CD4-positive, alpha-beta T cell treated with Interleukin-15 for 4 hours (primary cell): ENCODE measurements around the gene FBXL17.

Experiments
- DNase-seq: peaks from one replicate; pipeline ENCODE4 v3.0.0-alpha.2; 2020; ENCODE audit warnings: low spot score

Gene FBXL17

GRCh38 chr5:107990881-107991810 lies 390.8 kb downstream of the FBXL17 start:
- DNase-seq = no peak

GRCh38 chr5:107985144-107985543 lies 396.8 kb downstream of the FBXL17 start:
- no peak for DNase-seq

GRCh38 chr5:107982703-107983425 lies 399.0 kb downstream of the FBXL17 start:
- DNase-seq = no peak

- DNase-seq = no peak
These were observed 400.8 kb downstream of the FBXL17 start for GRCh38 chr5:107980923-107981692.

- peak; percentile 11 for DNase-seq
These were observed 402.0 kb downstream of the FBXL17 start for GRCh38 chr5:107979900-107980299.

- DNase-seq = no peak
These were observed 402.6 kb downstream of the FBXL17 start for GRCh38 chr5:107979291-107979690.

- no peak for DNase-seq
These were observed 404.3 kb downstream of the FBXL17 start for GRCh38 chr5:107977550-107978071.

- no peak for DNase-seq
These were observed 406.3 kb downstream of the FBXL17 start for GRCh38 chr5:107975568-107975967.

- DNase-seq = no peak
These were observed 410.1 kb downstream of the FBXL17 start for GRCh38 chr5:107971846-107972245.

- no peak for DNase-seq
These were observed 412.1 kb downstream of the FBXL17 start for GRCh38 chr5:107969847-107970246.

GRCh38 chr5:107968998-107969397 lies 412.9 kb downstream of the FBXL17 start:
- DNase-seq = no peak

- no peak for DNase-seq
These were observed 413.5 kb downstream of the FBXL17 start for GRCh38 chr5:107968406-107968843.

GRCh38 chr5:107966201-107966600 lies 415.7 kb downstream of the FBXL17 start:
- no peak for DNase-seq

- no peak for DNase-seq
These were observed 417.2 kb downstream of the FBXL17 start for GRCh38 chr5:107964722-107965121.

- DNase-seq = no peak
These were observed 422.2 kb downstream of the FBXL17 start for GRCh38 chr5:107959573-107960279.

GRCh38 chr5:107958861-107959260 lies 423.0 kb downstream of the FBXL17 start:
- DNase-seq = no peak

- DNase-seq = no peak
These were observed 423.5 kb downstream of the FBXL17 start for GRCh38 chr5:107958432-107958831.

- DNase-seq = no peak
These were observed 424.8 kb downstream of the FBXL17 start for GRCh38 chr5:107957051-107957450.

- no peak for DNase-seq
These were observed 426.6 kb downstream of the FBXL17 start for GRCh38 chr5:107955321-107955720.

GRCh38 chr5:107954254-107954653 lies 427.6 kb downstream of the FBXL17 start:
- no peak for DNase-seq

GRCh38 chr5:107952450-107952849 lies 429.4 kb downstream of the FBXL17 start:
- no peak for DNase-seq
